GM19397 (cell line): Measurements from ENCODE around the gene TAF10.

Experiments
- ATAC-seq: cut with Tn5 transposase; IDR thresholded peaks from one replicate; pipeline ENCODE4 v1.9.1; 2021; ENCODE audit warnings: mild to moderate bottlenecking, moderate library complexity; ENCODE audit not compliant: unreplicated experiment

TAF10 gene

DNA sequence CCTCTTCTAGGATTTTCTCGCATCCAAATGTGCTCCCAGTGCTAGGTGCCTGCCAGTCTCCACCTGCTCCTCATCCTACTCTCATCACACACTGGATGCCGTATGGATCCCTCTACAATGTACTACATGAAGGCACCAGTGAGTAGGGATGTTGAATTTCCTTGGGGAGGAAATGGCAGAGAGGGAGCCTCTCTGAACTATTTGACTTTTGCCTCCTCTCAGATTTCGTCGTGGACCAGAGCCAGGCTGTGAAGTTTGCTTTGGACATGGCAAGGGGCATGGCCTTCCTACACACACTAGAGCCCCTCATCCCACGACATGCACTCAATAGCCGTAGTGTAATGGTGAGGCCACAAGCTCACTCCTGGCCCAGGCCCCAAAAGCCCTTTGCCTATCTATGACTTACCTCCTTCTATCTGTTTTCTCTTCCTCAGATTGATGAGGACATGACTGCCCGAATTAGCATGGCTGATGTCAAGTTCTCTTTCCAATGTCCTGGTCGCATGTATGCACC is 2.5 kb downstream of the TAF10 start:
- no peak for ATAC-seq

DNA sequence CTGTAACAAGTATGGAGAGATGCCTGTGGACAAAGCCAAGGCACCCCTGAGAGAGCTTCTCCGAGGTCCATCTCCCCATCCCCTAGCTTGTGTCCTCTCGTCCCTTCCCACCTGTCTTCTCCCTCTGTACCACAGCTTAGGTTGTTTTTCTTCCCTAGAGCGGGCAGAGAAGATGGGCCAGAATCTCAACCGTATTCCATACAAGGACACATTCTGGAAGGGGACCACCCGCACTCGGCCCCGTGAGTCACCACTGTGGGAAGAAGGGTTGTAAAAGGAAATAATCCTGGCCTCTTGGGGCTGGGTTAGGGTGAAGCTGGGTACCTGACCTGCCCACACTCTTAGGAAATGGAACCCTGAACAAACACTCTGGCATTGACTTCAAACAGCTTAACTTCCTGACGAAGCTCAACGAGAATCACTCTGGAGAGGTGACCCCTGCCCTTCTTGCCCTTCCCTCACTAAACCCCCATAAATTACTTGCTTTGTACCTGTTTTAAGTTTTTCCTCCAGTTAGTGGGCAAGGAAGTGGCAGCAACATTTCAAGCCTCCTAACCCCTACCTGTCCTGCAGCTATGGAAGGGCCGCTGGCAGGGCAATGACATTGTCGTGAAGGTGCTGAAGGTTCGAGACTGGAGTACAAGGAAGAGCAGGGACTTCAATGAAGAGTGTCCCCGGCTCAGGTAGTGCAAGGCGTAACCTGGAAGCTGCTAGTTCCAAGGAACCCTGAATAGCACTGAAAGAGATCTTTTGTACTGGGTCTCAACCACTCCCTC is 3.1 kb downstream of the TAF10 start:
- ATAC-seq, result no peak

DNA sequence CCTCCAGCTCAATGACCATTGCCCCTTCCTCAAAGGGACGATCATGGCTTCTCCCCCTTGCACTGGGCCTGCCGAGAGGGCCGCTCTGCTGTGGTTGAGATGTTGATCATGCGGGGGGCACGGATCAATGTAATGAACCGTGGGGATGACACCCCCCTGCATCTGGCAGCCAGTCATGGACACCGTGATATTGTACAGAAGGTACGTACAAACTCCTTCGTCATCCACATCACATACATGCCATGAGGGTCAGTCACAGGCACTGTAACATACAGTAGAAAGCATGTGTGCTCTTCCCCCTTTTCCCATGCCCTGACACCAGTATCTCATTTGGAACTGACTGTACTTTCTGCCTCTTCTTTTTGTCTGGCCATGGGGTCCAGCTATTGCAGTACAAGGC is 4.0 kb downstream of the TAF10 start:
- no peak for ATAC-seq

DNA sequence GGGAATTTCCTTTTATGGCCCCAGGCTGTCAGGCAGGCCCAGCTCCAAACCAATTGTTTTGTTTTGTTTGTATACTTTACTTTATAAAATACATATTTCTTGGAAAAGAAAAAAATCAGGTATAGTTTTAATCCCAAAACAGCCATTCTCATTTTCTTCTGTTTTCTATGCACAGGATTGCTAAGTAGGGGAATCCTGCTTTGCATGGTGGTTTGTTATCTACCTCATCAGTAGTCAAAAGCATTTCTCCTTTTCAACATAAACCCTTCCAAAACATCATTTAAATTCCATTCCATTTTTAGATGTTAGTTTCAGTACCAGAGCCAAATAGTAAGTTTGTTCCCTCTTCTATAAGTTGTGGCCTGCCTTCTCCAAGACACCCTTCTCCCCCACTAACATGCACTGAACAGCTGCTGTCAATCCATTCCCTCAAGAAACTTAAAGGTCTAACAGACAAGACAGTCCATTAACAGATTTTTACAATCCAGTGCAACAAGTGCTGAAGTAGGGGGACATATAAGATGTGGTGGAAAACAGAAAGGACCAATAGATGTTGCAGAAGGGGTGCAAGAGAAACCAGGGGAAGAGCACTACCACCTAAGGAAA is 4.7 kb downstream of the TAF10 start:
- ATAC-seq, result no peak

DNA sequence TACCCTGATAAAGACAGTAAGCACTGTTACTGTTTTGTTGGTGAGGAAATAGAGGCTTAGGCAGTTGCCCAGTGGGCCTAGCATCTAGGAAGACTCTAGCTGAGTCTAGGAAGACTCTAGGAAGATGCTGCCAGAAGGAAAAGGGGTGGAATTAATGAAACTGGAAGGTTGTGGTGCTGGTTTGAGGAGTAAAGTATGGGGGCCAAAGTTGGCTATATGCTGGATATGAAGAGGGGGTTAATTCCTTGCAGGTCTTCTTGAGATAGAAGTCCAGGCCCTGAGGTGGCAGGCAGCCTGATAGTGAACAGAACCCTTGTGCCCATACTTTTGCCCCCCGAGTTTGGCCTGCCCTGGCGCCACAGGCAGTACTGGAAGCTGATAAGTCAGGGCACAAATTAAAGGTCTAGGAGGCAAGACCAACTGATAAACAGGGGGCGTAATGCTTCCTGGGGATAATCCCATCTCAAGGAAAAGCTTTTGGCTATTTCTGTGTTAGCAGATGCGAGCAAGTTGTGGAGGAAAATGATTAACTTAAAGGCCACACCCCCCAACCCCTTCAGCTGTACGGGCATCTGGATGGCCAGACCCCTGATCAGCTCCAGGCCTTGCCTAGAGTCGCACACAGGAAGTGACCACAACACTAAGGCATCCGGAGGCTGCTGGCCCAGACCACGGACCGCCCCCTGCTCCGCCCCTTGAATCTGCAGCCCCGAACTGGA is 5.4 kb downstream of the TAF10 start:
- peak; percentile 44 for ATAC-seq

DNA sequence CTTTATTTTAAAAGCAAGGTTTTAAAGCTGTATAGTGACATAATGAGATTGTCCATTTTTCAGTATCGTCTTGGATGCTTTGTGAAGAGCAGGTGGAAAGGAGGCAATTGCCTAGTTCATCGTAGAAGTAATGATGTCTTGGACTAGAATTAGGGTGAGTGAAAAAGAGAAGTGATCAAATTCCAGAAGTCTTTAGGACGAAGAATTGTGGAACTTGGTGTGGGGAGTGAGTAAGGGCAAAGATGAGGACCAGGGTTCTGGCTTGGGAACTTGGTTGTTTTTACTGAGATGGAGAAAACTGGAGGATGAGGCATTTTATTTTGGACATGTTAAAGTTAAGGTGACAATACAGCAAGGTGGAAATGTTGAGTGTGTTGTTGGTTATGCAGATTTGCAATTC is 7.2 kb downstream of the TAF10 start:
- no peak for ATAC-seq

DNA sequence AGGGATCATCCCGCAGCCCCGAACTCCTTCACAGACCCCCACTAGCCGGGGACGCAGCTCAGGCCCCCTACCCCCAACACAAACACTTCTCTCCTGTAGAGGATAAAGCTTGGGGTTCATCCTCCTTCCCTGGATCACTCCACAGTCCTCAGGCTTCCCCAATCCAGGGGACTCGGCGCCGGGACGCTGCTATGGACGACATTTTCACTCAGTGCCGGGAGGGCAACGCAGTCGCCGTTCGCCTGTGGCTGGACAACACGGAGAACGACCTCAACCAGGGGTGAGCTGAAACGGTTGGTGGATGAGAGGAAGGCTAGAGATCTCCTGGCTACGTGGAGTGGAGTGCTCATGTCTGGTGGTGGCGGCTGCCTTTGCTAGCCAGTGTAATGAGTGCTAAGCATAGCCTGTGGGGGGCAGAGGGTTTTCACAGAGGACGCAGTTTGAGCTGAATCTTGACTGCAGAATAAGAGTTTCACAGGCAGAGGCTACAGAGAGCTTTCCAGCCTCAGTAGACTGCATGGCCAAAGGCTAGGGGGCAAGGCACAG is 7.9 kb downstream of the TAF10 start:
- ATAC-seq, result peak; percentile 19

DNA sequence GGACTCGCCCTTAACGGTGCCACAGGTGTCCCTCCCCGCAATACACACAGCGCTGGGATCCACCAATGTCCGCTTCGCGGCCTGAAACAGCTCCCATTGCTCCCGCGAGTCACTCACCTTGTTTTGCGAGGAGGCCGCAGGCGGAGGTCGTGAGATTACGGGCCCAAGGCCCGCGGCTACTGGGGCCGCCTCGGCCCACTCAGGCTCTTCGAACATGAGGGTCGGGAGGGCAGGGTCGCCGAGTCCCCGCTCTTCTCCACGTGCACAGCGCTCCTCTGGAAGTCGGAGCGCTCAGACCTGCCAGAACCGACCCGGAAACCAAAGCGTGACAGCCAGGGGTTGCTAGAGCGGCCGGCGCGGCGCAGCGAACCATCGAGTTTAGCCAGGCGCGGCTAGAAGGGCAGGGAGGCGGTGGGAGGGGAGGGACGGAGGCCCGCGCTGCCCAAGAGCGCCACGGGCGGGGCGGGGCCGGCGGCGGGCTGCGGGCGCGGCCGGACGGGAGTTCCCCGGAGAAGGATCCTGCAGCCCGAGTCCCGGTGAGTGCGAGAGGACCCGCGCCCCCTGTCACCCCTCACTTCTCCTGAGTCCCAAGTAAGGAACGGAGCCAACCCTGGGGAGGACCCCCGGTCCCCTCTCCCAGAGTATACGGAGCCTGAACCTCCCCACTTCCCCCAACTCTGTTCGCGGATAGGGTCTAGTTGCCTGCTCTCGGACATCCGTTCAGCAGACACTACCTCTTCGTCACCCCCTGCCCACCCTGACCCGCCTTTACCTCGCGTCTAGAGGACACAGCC is 8.5 kb downstream of the TAF10 start, which contains the start of the genes ILK and RRP8:
ILK (plus strand) TSS at position 488 of the 794 bp plus-strand sequence. CDS start 498 bp downstream, outside the sequence.
RRP8 (minus strand) TSS at position 330 of the 794 bp plus-strand sequence; CDS start at position 216, 114 bp downstream.
- ATAC-seq, result peak; percentile 84

DNA sequence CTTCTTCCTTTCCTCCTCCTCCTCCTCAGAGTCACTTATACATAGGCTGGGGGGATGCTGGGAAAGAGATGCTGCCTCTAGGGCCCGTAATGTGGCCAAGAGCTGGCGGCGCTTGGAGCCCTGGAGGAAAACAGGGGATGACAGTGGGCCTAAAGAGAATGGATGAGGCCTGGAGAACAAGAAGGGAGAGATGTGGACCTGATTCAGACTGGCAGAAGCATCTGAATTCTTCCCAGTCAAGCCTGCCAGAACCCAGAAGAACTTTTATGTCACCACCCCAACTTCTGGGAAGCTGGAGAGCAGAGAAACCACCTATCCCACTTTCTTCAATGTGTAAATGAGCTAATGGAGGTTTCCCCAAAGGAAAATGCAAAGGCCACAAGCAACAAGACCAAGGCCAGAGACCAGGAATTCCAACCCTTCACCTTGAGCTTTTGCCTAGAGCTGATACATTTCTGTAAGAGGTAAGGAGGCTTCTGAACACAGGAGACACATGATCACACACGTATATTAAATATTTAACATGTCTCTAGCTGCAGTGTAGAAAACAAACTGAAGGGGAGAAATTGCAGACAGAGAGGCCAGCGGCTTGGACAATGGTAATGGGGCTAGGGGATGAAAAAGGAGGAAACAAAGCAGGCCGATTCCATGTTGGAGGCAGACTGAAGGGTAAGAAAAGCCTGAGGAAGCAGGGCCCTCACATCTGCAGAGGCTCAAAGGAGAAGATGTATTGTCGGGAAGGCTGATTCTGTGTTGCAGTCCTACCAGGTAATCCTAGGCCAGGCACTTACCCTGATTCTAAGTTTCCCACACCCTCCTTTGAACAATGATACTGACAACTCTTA is 9.7 kb downstream of the TAF10 start:
- ATAC-seq, result no peak

DNA sequence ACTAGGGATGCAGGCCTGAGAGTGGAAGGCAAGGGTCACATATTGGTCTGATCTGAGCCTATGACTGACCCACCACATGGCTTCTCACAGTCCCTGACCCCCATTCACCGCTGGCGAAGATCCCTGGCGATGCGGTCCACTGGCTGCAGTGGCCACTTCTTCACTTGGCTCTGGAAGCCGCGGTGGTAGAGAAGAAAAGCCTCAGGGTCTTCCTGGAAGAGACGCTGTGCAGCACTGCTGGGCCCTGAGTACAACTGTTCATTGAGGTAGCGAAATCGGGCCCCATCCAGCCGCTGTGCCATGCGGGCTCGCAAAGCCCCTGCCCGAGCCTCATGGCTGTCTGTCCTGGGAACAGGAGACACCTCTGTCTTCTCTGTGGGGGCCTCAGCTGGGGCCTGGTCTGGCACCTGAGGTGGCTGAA is 11.0 kb downstream of the TAF10 start:
- no peak for ATAC-seq

DNA sequence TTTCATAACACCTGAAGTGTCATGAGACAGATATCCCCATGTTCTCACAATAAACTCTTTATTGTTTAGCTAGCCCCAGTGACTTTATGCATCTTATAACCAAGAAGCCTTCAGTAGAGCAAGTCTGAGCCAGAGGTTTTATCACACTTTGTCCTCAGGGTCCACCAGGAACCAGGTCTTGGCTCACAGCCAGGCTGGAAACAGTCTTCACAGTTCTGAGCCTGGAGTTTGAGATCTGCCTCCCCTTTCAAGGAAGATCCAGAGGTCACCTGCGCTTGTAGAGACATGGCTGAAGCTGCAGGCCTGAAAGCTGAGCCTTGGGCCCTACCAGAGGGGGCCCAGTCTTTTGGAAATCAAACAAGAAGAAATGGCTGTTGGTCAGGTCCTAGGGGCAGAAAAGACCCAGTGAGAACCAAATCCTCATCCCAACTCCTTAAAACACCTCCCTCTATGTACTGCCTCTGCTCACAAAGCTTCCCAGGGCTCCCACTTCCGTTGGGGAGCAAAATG is 12.1 kb downstream of the TAF10 start:
- no peak for ATAC-seq

DNA sequence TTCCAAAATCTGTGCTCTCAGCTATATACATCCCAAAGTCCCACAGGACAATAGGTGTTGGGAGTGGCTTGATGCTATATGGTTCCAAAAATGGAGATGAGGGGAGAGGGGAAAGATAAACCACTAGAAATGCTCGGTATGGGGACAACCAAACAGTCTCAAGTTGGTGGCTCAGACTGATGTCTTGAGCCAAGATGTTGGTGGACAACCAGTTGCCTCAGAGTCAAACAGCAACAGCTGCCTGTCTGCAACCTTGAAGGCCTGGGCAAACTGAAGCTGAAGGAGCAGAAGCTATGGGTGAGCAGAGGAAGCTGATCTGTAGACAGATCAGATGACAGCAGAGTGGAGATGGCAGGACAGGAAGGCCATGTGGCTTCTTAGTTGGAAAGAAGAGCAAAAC is 12.6 kb downstream of the TAF10 start:
- no peak for ATAC-seq

DNA sequence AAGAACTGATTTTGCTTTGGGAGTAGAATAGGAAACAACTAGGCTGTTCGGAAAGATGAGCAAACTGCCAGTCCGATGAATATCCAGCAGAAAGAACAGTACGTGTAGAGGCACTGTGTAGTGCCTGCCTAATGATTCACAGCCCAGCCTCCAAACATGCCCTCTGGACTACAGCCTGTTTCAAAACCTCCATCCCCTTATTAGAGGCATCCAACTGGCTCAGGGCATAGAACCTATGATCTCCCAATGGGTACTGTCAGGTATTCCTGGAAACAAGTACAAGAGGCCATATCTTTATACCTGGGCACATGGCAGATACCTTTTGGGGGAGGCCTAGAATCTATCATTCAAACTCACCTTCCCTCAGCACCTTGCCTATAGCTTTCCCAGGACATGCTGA is 13.5 kb downstream of the TAF10 start:
- no peak for ATAC-seq

DNA sequence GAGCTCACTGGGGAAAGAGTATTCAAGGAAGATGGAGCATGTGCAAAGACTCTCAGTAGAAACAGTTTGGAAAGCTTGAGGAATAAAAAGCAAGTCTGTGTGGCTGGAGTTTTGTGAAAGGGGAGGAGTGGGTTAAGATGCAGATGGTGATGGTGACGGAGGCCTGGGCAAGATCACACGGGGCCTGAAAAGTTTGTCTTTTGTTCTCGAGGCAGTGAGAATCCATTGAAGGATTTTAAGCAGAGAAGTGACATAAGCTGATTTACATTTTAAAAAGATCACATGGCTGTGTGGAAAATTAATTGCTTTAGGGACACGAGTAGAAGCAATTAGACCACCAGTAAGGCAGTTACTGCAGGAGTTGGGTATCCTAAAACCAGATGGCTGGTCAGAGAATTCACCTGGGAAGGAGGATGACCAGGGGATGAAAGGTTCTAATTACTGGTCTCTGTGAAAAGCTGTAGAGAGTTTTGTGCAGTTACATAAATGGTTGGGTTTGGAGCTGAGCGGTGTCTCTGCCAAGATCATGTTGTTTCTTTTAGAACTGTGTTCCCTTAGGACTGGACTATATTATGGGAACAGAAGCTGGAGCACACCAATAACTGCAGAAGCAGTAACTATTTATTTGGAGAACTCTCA is 15.7 kb downstream of the TAF10 start:
- no peak for ATAC-seq

DNA sequence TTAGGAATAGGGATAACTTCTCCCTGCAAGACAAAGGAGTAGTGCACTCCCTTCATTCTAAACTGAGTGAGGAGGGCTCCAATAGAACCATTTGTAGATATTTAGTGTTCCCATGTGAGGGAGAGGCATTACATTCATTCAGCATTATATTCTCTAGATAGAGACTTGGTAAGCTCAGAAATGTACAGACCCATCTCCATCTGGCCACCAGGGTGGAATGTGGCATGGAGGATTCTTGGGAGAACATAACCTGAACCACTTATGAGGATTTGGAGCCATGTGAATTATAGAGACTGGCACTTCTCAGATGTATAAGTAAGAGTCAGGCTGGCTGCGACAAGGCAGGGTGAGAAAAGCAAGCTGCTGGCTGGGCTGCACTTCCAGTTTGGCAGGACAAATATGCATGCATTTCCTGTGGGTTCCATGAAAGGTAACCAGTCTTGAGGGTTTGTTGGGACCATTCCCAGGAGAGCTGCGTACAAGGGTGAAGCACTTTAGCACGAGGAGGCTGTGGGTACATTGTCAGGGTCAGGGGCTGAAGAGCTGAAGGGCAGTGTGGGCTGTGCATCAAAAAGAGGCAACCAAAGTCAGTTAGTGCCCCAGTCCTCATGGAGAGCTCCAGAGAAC is 17.8 kb downstream of the TAF10 start:
- no peak for ATAC-seq

DNA sequence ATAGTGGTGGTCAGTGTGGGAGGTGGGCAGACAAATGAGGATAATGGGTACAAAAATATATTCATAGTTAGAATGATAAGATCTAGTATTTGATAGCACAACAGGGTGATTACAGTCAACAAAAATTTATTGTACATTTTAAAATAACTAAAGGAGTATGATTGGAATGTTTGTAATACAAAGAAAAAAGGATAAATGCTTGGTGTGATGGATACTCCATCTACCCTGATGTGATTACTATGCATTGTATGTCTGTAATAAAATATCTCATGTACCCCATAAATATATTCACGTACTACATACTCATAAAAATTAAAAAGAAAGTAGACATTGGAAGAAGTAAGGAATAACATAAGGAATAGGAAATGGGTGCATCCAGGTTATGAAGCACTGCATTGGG is 24.0 kb downstream of the TAF10 start:
- no peak for ATAC-seq

DNA sequence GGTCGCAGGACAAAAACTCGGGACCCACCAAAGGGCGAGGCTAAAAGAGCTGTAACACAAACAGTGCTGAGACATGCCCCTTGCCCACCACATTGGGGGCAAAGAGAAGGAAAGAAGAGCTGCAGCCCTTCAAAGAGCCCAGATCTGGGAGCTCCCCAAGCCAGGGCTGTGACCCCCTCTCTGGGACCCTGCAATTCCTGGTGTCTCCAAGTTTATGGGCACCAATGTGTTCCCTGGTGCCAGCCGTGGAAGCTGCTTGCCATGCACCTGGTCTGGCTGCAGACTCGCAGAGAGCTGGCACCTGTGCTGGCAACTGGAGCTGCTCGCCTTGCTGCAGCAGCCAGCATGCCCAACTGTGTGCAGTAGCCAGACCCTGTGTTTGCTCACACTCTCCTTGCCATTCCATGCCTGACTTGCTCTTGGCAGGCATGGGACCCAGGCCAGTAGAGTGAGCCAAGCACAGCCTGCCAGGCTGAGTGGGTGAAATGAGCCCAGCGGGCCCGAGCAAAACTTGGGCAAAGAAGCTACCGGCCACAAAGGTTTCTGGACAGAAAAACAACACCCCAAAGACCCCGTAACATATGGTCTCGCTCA is 24.6 kb downstream of the TAF10 start:
- ATAC-seq, result no peak
